MM.1S (cell line): Measurements from ENCODE around the gene CREB1.

ENCODE experiments used
- DNase-seq: peaks from one replicate; pipeline ENCODE4 v3.0.0-alpha.2; 2015
- H2AFZ ChIP-seq: fragments of 300-600 bp; sonication (generic); 2 replicates; pipeline ENCODE4 v1.6.0; 2016; ENCODE audit warnings: antibody characterized with exemption, low read length
- H3F3A ChIP-seq: fragments of 300-600 bp; sonication (generic); 2 replicates; pipeline ENCODE4 v1.6.1; 2016; ENCODE audit warnings: mild to moderate bottlenecking, antibody characterized with exemption, low read length, moderate library complexity, mixed read lengths; ENCODE audit not compliant: insufficient read depth
- H3K27ac ChIP-seq: fragments of 300-600 bp; sonication (generic); 2 replicates; pipeline ENCODE4 v1.5.1; 2016; ENCODE audit warnings: mild to moderate bottlenecking, low read length
- H3K27me3 ChIP-seq: fragments of 300-600 bp; sonication (generic); replicated peaks from 2 replicates; pipeline ENCODE4 v1.6.0; 2016; ENCODE audit warnings: low read length; ENCODE audit not compliant: insufficient read depth
- H3K36me3 ChIP-seq: fragments of 300-600 bp; sonication (generic); replicated peaks from 2 replicates; pipeline ENCODE4 v1.6.1; 2016; ENCODE audit warnings: mild to moderate bottlenecking, low read length, mixed read lengths; ENCODE audit not compliant: insufficient read depth
- H3K4me1 ChIP-seq: fragments of 300-600 bp; sonication (generic); 2 replicates; pipeline ENCODE4 v1.6.1; 2016; ENCODE audit warnings: low read length, mixed read lengths
- H3K4me2 ChIP-seq: fragments of 300-600 bp; sonication (generic); 2 replicates; pipeline ENCODE4 v1.6.0; 2016; ENCODE audit warnings: low read depth, low read length
- H3K4me3 ChIP-seq: fragments of 300-600 bp; sonication (generic); 2 replicates; pipeline ENCODE4 v1.5.1; 2016; ENCODE audit warnings: low read length, mixed read lengths
- H3K79me2 ChIP-seq: fragments of 300-600 bp; sonication (generic); 2 replicates; pipeline ENCODE4 v1.6.1; 2016; ENCODE audit warnings: mixed run types, low read length, mixed read lengths
- H3K9ac ChIP-seq: fragments of 300-600 bp; sonication (generic); 2 replicates; pipeline ENCODE4 v1.6.1; 2016; ENCODE audit warnings: low read length, mixed read lengths
- H3K9me2 ChIP-seq: fragments of 300-600 bp; sonication (generic); replicated peaks from 2 replicates; pipeline ENCODE4 v1.6.1; 2016; ENCODE audit warnings: mild to moderate bottlenecking, low read length, mixed read lengths; ENCODE audit not compliant: insufficient read depth
- H3K9me3 ChIP-seq: fragments of 300-600 bp; sonication (generic); replicated peaks from 2 replicates; pipeline ENCODE4 v1.6.1; 2016; ENCODE audit warnings: mild to moderate bottlenecking, low read length, mixed read lengths; ENCODE audit not compliant: insufficient read depth
- H4K20me1 ChIP-seq: fragments of 300-600 bp; sonication (generic); 2 replicates; pipeline ENCODE4 v1.6.1; 2016; ENCODE audit warnings: mild to moderate bottlenecking, low read length, moderate library complexity, mixed read lengths; ENCODE audit not compliant: insufficient read depth
- CTCF ChIP-seq: fragments of 300-600 bp; sonication (generic); IDR thresholded peaks from 2 replicates; pipeline ENCODE4 v1.5.1; 2016; ENCODE audit warnings: antibody characterized with exemption, low read length, mixed read lengths
- EZH2 ChIP-seq: fragments of 300-600 bp; sonication (generic); optimal IDR thresholded peaks from 2 replicates; pipeline ENCODE3; 2017; ENCODE audit warnings: low read depth, mild to moderate bottlenecking, antibody characterized with exemption, low read length, mixed read lengths
- EZH2phosphoT487 ChIP-seq: fragments of 300-600 bp; sonication (generic); IDR thresholded peaks from 2 replicates; pipeline ENCODE4 v1.6.1; 2018; ENCODE audit warnings: antibody characterized with exemption, low read length

The CREB1 gene

GRCh38 chr2:207587305-207587704 lies 57.5 kb downstream of the CREB1 start:
- H3K9ac ChIP-seq = no peak overlapping the region
- peaks cover 4% of the 10 kb centered on the region; the same call in 1 of the 2 replicates for H3K4me1 ChIP-seq
- H2AFZ ChIP-seq = no peak overlapping the region
- no peaks in the 10 kb centered on the region for H3K79me2 ChIP-seq
- DNase-seq = no peak
- no peaks in the 10 kb centered on the region for H3K27me3 ChIP-seq
- H3K36me3 ChIP-seq = peaks cover 5% of the 10 kb centered on the region; the same call in 1 of the 2 replicates
- no peaks in the 10 kb centered on the region for H4K20me1 ChIP-seq
- no peak overlapping the region for H3K4me2 ChIP-seq
- no peaks in the 10 kb centered on the region for H3F3A ChIP-seq
- H3K9me3 ChIP-seq = no peaks in the 10 kb centered on the region
- no peak overlapping the region for H3K27ac ChIP-seq
- TF ChIP-seq EZH2 (no peak), EZH2phosphoT487 (no peak), CTCF (no peak)
- no peaks in the 10 kb centered on the region for H3K9me2 ChIP-seq
- no peak overlapping the region for H3K4me3 ChIP-seq

DNA sequence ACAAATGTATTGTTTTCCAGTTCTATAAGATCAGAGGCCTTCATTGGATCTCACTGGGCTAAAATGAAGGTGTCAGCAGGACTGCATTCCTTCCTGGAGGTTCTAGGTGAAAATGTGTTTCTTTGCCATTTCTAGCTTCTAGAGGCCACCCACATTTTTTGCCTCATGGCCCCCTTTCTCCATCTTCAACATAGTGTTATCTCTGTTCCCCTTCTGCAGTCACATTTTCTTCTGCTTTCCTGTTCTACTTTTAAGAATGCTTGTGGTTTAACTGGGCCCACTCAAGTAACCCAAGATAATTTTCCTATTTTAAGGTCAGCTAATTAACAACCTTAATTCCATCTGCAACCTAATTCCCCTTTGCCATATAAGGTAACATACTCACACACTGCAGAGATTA lies 59.4 kb downstream of the CREB1 start:
- Histone ChIP-seq H3K36me3 (peaks cover 5% of the 10 kb centered on the region; the same call in 1 of the 2 replicates), H3K79me2 (no peaks in the 10 kb centered on the region)
- TF ChIP-seq CTCF (no peak), EZH2 (no peak), EZH2phosphoT487 (no peak)

GRCh38 chr2:207593277-207593676 lies 63.5 kb downstream of the CREB1 start:
- peaks cover 10% of the 10 kb centered on the region; the same call in 1 of the 2 replicates for H3K79me2 ChIP-seq

More for the DNA sequence above, 59.4 kb downstream of the CREB1 start:
- H3K4me2 ChIP-seq = no peak overlapping the region
- H4K20me1 ChIP-seq = no peaks in the 10 kb centered on the region
- H3K4me1 ChIP-seq = peaks cover 4% of the 10 kb centered on the region; the same call in 1 of the 2 replicates
- H3K4me3 ChIP-seq = no peak overlapping the region
- no peak overlapping the region for H2AFZ ChIP-seq
- no peaks in the 10 kb centered on the region for H3K27me3 ChIP-seq
- DNase-seq = no peak
- H3F3A ChIP-seq = no peaks in the 10 kb centered on the region
- H3K9me3 ChIP-seq = no peaks in the 10 kb centered on the region
- H3K9me2 ChIP-seq = no peaks in the 10 kb centered on the region
- no peak overlapping the region for H3K9ac ChIP-seq
- H3K27ac ChIP-seq = no peak overlapping the region

GRCh38 chr2:207594264-207594663 lies 64.5 kb downstream of the CREB1 start:
- H3K36me3 ChIP-seq = no peaks in the 10 kb centered on the region; the same call in 1 of the 2 replicates
- TF ChIP-seq EZH2 = no peak
- TF ChIP-seq CTCF = no peak
- no peak for TF ChIP-seq EZH2phosphoT487
- DNase-seq = no peak
- H2AFZ ChIP-seq = no peak overlapping the region
- H3K27ac ChIP-seq = no peak overlapping the region
- peaks cover 10% of the 10 kb centered on the region; the same call in 1 of the 2 replicates for H3K79me2 ChIP-seq
- no peaks in the 10 kb centered on the region for H3K9me2 ChIP-seq
- H3K4me2 ChIP-seq = no peak overlapping the region
- H3F3A ChIP-seq = no peaks in the 10 kb centered on the region
- H3K27me3 ChIP-seq = no peaks in the 10 kb centered on the region
- no peak overlapping the region for H3K9ac ChIP-seq
- no peak overlapping the region for H3K4me3 ChIP-seq
- H4K20me1 ChIP-seq = no peaks in the 10 kb centered on the region
- peaks cover under 1% of the 10 kb centered on the region; the same call in 1 of the 2 replicates for H3K4me1 ChIP-seq
- H3K9me3 ChIP-seq = no peaks in the 10 kb centered on the region

More at GRCh38 chr2:207593277-207593676, 63.5 kb downstream of the CREB1 start:
- Histone ChIP-seq H3K4me3 (no peak overlapping the region), H3K27ac (no peak overlapping the region), H3K4me2 (no peak overlapping the region), H2AFZ (no peak overlapping the region), H3K36me3 (no peaks in the 10 kb centered on the region; the same call in 1 of the 2 replicates), H3K9ac (no peak overlapping the region), H3K9me2 (no peaks in the 10 kb centered on the region), H3K4me1 (peaks cover 4% of the 10 kb centered on the region; the same call in 1 of the 2 replicates), H3F3A (no peaks in the 10 kb centered on the region), H3K27me3 (no peaks in the 10 kb centered on the region), H3K9me3 (no peaks in the 10 kb centered on the region), H4K20me1 (no peaks in the 10 kb centered on the region)
- TF ChIP-seq EZH2phosphoT487 (no peak), EZH2 (no peak)
- no peak for DNase-seq
